A549 (cell line): Measurements from ENCODE around the gene RHOF.

ENCODE experiments used
- CBX2 ChIP-seq: fragments of 200-600 bp; sonication (generic); IDR thresholded peaks from 2 replicates; pipeline ENCODE4 v1.6.1; 2016; ENCODE audit warnings: low read depth, mild to moderate bottlenecking, borderline replicate concordance
- CTCF ChIP-seq: fragments of >200 bp; sonication (Bioruptor Twin); formaldehyde crosslinking; IDR thresholded peaks from 3 replicates; pipeline ENCODE4 v1.5.1; 2016
- JUN ChIP-seq, 2 experiments: fragments of >200 bp; sonication (Bioruptor Twin); formaldehyde crosslinking; IDR thresholded peaks; 2 replicates in 1 of 2; 3 replicates in 1 of 2; pipeline ENCODE4 v1.6.1; 2016 to 2017
- MAFK ChIP-seq: fragments of 450-650 bp; IDR thresholded peaks from 2 replicates; pipeline ENCODE4 v1.6.1; 2014; ENCODE audit not compliant: partially characterized antibody
- USF2 ChIP-seq: fragments of 450-650 bp; IDR thresholded peaks from 2 replicates; pipeline ENCODE4 v1.6.1; 2014; ENCODE audit warnings: antibody characterized with exemption

- TF ChIP-seq CTCF (no peak), MAFK (no peak), CBX2 (no peak), JUN (IDR thresholded peaks at IDR 0.05) (no peak), USF2 (no peak)
Measured at GRCh38 chr12:121749267-121749666, 44.2 kb downstream of the RHOF start.
